Peyer's patch (tissue), 4 donors: Measurements from ENCODE around the gene MRPL37. TPM values are rescaled to one million over a fixed set of nuclear protein-coding genes. Genes with fewer than 3 reads are reported as not detected.

ENCODE experiments used
- DNase-seq, 3 donors: peaks; one replicate each; pipeline ENCODE4 v3.0.0-alpha.2; 2017 to 2019
- H3K27ac ChIP-seq, 4 donors: fragments of 200-600 bp; sonication (generic); one replicate each; pipeline ENCODE4 v1.5.1; 2016 to 2019
- H3K27me3 ChIP-seq, 2 donors: fragments of 200-600 bp; sonication (generic); one replicate each; pipeline ENCODE4 v1.5.1; 2019
- H3K36me3 ChIP-seq, 3 donors: fragments of 200-600 bp; sonication (generic); one replicate each; pipeline ENCODE4 v1.5.1; 2016 to 2019
- H3K4me1 ChIP-seq, 4 donors: fragments of 200-600 bp; sonication (generic); one replicate each; pipeline ENCODE4 v1.5.1; 2016 to 2019
- H3K4me3 ChIP-seq, 4 donors: fragments of 200-600 bp; sonication (generic); 1 replicate in 3 of 4; 2 replicates in 1 of 4; pipeline ENCODE4 v1.5.1; 2016 to 2019; ENCODE audit warnings: mild to moderate bottlenecking in 1 of 4
- H3K9me3 ChIP-seq, 4 donors: fragments of 200-600 bp; sonication (generic); one replicate each; pipeline ENCODE4 v1.5.1; 2016 to 2019; ENCODE audit warnings: mild to moderate bottlenecking in 1 of 4
- CTCF ChIP-seq, 6 experiments: fragments of 450-650 bp in 4 of 6; fragments of 200-600 bp in 2 of 6; sonication (generic) in 1 of 6; IDR thresholded peaks; one replicate each; pipeline ENCODE4 v1.5.1; 2017 to 2019; ENCODE audit warnings: antibody characterized with exemption in 6 of 6, mild to moderate bottlenecking in 3 of 6, moderate library complexity in 1 of 6
- POLR2A ChIP-seq, 2 donors: fragments of 450-650 bp; IDR thresholded peaks; one replicate each; pipeline ENCODE4 v1.5.1; 2017; ENCODE audit warnings: antibody characterized with exemption in 2 of 2, mild to moderate bottlenecking in 2 of 2, moderate library complexity in 2 of 2
- total RNA-seq, 4 donors: library from RNA; depleted of rRNA; stranded (reverse); fragments of >200 nt; gene quantifications; one replicate each; pipeline ENCODE4 v1.1.0, GENCODE V29; 2016

Gene MRPL37
- total RNA-seq, 4 donors from 2014 or later: 52.8 to 58.3 (median 54.5) TPM

DNA sequence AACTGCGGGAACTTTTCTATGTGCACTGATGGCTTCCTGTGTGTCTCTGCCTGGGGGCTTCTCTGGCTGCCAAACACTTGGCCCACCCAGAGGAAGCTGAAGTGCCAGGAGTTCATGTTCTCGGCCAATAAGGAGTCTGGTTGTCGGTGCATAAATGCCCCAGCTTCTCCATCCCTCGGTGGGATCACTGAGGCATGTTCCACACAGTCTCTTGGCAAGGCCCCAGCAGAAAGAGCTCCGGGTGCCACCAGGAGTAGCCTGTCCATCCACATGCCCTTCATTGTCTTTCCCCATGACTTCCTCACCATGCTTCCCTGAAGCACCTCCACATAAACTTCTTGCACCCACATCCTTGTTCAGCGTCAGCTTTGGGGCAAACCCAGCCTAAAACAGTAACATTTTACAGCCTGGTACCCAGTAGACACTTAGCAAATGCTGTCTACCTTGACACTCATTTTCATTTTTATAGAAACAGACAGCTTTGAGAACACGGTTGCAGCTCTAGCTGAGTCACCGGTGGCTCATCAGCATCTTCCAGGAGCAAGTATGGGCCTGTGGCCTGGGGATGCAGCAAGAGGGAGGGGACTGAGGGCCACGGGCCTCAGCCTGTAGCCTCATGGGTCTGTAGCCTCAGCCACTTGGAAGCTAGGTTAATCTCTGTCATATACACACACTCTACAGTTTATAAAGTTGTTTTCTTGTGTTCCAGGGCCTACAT lies 32.4 kb upstream of the MRPL37 start:
- DNase-seq: no peak
- Histone ChIP-seq H3K4me3 (no peak overlapping the region), H3K36me3 (no peaks in the 10 kb centered on the region), H3K27me3 (no peaks in the 10 kb centered on the region), H3K9me3 (no peaks in the 10 kb centered on the region), H3K4me1 (peaks cover 0 to 13% (median 0%) of the 10 kb centered on the region in 4 donors), H3K27ac (no peak overlapping the region)
- TF ChIP-seq POLR2A (IDR thresholded peaks at IDR 0.05) (no peak), CTCF (IDR thresholded peaks at IDR 0.05) (no peak)

DNA sequence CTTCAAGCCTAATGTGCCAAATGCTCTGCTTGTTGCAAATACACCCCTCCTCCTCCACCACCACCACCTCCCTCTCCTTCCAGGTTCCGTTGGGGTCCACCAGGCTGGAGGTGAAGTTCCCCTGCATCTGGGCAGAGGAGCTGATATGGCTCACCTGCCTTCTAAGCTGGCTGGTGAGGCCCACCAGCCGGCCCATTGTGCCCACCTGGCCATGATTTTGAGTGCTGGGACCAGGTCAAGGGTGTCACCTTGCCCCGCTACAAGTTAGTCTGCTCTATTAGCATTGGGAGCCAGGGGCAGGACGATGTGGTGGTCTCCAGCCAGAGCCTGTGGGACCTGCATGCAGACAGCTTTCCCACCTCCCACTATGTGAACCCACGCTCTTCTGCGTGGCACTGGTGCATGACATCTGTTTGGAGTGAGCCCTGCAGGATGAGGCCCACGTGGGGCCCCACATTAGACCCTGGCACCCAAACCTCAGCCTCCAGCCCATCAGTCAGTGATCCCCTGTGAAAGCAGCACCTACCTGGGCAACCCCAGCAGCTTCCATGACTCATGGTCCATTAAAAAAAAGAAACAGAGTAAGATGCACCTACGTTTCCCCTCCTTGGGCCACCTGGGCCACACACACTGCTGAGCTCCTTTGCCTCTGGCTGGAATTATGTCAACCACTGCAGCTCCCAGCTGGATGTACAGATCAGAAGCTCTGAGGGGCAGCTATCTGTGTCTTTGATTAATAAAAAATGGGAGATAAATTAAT lies 31.6 kb upstream of the MRPL37 start:
- no peak for TF ChIP-seq POLR2A (IDR thresholded peaks at IDR 0.05)
- no peak for TF ChIP-seq CTCF (IDR thresholded peaks at IDR 0.05)
- Histone ChIP-seq H3K27ac (no peak overlapping the region), H3K4me1 (peaks cover 0 to 6% (median 0%) of the 10 kb centered on the region in 4 donors), H3K36me3 (no peaks in the 10 kb centered on the region), H3K9me3 (no peaks in the 10 kb centered on the region), H3K27me3 (no peaks in the 10 kb centered on the region), H3K4me3 (no peak overlapping the region)
- DNase-seq: no peak

GRCh38 chr1:54169068-54169467 lies 30.9 kb upstream of the MRPL37 start:
- Histone ChIP-seq H3K9me3 (no peaks in the 10 kb centered on the region), H3K4me3 (no peak overlapping the region), H3K27me3 (no peaks in the 10 kb centered on the region), H3K4me1 (no peaks in the 10 kb centered on the region), H3K36me3 (no peaks in the 10 kb centered on the region), H3K27ac (no peak overlapping the region)
- DNase-seq: no peak
- TF ChIP-seq POLR2A (IDR thresholded peaks at IDR 0.05): no peak
- no peak for TF ChIP-seq CTCF (IDR thresholded peaks at IDR 0.05)

- no peak overlapping the region for H3K27ac ChIP-seq
- H3K4me3 ChIP-seq: no peak overlapping the region
- no peaks in the 10 kb centered on the region for H3K27me3 ChIP-seq
- TF ChIP-seq CTCF (IDR thresholded peaks at IDR 0.05): no peak
- no peaks in the 10 kb centered on the region for H3K9me3 ChIP-seq
- no peaks in the 10 kb centered on the region for H3K4me1 ChIP-seq
- DNase-seq: no peak
- no peaks in the 10 kb centered on the region for H3K36me3 ChIP-seq
These were observed 29.0 kb upstream of the MRPL37 start for GRCh38 chr1:54171016-54171415.

DNA sequence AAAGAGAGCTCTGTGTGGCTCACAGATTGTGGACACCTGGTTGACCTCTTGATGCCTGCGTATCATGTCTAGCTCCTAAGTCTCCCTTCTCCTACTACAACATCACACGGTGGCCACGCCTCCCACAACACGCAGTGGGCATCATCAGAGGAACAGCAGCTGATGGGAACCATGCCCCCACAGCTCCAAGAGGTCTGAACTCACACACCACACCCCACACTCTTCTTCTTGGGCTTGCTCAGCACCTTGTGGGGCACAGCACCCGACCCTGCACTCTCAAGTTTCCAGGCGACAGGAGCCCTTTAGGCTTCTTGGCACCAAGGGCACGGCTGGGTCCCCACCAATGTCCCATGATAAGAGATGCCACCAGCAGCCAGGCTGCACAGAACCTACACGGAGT lies 28.4 kb upstream of the MRPL37 start:
- no peak overlapping the region for H3K27ac ChIP-seq
- H3K36me3 ChIP-seq: no peaks in the 10 kb centered on the region
- H3K9me3 ChIP-seq: no peaks in the 10 kb centered on the region
- no peaks in the 10 kb centered on the region for H3K27me3 ChIP-seq
- DNase-seq: no peak
- H3K4me1 ChIP-seq: no peaks in the 10 kb centered on the region
- H3K4me3 ChIP-seq: no peak overlapping the region
- no peak for TF ChIP-seq CTCF (IDR thresholded peaks at IDR 0.05)
- no peak for TF ChIP-seq POLR2A (IDR thresholded peaks at IDR 0.05)
